Endothelial cell of hepatic sinusoid (primary cell): ENCODE data around the gene ADARB2.
"Not testable (repeated sequence)": the region's sequence is repeated elsewhere in the genome, so short reads cannot be mapped to it uniquely, and the experiment has no call there.

Experiments
- in situ Hi-C: cut with HindIII; loops from 2 replicates; pipeline ENCODE4 v1.10.0; 2017; ENCODE audit warnings: low sequenced_read_pairs

ADARB2 gene

DNA sequence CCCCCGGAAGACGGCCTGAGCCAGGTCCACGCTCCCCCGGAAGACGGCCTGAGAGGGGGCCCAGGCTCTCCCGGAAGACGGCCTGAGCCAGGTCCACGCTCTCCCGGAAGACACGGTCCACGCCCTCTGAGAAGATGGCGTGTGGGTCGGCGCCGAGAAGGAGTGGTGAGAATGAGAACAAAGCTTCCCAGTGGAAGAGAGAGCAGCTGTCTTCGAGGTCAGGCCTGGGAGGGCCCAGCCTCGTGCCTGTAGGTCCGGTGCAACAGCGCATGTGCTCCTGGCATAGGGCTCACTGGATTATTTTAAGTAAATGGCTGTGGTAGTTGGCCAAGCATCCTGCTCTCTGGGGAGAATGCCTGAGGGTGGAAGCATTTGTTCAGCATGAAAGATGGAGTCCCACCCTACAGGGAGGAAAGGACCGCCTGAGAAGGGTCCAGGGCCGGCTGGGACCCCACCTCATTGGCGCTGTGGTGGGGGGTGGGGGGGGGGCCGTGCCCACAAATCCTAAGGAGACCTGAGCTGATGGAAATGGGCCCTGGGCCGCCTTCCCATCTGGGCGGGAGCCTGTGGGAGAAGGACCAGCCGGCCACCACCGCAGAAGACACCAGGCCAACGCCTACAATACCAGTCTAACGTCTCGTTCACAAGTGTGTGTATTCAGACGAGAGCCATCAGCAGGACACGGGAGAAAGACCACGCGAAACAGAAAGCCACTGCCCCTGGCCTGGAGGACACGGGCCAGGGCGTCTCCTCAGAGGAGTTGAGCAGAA lies 471.1 kb downstream of the ADARB2 start:
- in situ Hi-C loops: no loop called here

DNA sequence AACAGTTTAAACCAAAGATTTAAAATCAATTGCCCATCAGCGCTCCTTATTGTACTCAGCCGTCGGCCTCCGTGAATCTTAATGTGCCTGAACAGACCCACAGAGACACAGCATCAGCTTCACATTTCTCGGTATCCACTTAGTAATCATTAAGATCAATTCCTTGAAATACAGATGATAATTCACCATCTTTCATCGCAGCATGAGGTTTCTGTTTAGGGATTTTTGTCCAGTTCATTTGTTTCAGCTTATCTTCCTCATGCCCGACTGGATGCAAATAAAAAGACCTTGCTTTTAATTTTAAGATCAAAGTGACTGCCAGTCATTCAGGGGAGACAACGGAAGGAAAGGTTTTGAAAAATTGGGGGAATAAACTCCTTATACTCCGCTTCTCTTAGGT lies 473.3 kb downstream of the ADARB2 start:
- in situ Hi-C loops: no loop called here

DNA sequence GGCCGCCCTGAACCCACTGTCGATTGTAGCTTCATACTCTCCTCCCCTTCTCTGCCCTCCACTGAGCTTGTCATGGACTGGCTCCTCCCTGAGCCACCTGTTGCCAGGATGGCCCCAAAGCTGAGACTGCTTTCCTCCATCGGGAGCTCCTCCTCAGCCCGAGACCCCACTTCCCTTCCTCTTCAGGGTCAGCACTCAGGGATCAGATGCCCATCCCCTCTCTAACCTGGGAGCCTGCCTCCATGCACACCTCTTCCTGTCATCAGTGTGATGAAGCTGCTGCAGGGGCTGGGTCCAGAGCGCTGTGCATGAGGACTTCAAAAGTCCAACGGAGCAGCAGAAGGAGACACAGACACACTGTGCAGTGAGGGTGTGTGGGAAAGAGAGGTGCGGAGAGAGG lies 480.1 kb downstream of the ADARB2 start:
- in situ Hi-C loops: no loop called here

DNA sequence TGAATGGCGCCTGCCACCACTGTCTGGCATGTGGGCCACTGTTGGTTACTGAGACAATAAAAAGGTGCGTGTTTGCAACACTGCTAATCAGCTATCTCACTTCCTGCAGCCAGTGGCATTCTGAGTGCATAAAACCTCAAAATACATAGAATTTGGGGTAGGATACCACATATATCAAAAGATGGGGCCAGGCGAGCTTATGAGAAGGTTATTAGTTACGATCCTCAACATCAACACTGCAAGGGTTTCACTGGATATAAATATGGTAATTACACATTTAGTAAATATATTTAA lies 480.9 kb downstream of the ADARB2 start:
- in situ Hi-C loops: no loop called here

DNA sequence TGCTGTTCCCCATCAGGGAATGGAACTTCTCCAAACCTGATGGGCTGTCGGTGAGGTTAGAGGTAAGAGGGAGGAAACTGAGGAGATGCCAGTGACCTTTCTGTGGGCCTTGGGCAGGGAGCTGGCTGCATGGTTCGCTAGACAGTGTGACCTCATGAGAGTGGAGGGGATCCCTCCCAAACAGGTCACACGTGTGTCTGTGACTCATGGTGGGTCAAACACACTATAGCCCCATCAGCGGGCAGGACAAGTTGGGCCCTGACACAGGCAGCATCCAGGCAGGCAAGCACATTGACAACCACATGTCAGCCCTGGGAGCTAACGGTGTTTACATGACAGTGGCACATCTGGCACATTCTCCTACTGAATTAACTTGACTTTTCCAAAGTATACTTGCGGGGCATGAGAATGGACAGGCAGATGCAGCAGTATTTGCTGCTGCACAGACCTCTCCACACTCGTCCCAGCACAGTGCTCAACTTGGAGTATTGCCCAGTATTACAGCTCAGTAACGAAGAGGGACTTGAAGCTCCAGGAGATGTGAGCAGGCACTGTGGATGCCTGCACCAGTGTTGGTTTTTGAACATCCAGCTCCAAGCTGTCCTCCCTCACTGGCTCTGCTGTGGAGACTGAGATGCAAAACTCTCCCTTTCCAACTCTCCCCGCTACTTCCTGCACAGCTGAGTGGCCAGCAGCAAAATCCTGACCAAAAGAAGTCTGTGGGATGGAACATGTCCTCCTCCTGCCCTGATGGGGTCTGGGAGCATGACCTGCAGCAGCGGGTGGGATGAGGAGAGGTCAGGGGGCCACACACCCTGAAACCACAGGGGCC lies 481.5 kb downstream of the ADARB2 start:
- in situ Hi-C loops: no loop called here

DNA sequence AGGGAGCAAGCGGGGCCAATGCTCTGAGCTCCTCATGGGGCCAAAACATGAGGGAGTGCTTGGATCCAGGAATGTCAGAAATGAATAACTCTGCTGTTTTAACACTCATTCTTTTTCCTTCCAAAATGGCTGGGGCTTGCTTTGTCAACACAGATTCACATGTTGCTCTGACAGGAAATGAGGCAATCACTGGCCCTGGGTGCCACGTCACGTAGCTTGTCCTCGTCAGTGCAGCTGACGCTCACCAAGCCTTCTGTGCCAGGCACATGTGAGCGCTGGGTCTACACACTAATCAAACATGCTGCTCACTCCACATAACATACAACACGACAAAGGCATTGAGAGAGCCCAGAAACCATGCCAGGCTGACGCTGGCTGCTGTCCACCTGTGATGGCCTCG lies 482.2 kb downstream of the ADARB2 start:
- in situ Hi-C loops: no loop called here

DNA sequence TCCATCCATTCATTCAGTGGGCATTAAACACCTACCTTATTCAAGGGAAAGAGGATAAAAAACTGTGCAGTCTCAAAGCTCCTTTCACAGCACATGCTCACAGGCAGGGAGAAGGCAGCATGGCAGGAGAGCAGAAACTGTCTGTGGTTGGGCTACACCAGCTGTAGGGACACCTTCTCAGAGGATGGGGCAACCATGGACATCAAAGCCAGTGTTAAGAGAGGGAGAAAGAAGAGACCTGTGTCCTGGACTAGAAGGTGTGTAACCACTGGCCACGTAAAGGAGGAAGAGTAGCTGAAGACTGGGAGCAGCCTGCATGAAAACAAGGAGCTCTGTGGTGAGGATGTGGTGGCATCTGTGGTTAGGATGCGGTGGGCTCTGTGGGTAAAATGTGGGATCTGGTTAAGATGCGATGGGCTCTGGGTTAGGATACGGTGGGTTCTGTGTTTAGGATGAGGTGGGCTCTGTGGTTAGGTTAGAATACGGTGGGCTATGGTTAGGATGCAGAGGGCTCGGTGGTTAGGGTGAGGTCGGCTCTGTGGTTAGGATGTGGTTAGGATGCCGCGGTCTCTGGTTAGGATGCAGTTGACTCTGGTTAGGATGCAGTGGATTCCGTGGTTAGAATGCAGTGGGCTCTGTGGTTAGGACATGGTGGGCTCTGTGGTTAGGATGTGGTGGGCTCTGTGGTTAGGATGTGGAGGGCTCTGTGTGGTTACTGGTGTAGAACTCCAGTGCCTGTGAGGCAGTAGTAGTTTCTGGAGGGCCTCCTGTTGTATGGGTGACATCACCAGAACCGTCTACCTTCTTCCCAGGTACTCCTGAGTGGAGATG lies 483.6 kb downstream of the ADARB2 start:
- in situ Hi-C loops: no loop called here

DNA sequence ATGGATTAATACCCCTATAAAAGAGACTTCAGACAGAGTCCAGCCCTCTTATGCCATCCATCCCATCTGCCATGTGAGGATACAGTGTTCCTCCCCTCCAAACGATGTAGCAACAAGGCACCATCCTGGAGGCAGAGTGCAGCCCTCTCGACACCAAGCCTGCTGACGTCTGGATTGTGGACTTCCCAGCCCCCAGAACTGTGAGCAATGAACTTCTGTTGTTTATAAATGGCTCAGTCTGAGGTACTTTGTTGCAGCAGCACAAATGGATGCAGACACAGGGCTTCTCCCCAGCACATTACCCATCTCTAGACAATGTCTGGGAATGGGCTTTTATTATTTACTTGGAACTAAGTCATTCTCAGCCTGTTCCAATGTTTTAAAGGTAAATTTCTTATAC lies 485.6 kb downstream of the ADARB2 start:
- in situ Hi-C loops: no loop called here

DNA sequence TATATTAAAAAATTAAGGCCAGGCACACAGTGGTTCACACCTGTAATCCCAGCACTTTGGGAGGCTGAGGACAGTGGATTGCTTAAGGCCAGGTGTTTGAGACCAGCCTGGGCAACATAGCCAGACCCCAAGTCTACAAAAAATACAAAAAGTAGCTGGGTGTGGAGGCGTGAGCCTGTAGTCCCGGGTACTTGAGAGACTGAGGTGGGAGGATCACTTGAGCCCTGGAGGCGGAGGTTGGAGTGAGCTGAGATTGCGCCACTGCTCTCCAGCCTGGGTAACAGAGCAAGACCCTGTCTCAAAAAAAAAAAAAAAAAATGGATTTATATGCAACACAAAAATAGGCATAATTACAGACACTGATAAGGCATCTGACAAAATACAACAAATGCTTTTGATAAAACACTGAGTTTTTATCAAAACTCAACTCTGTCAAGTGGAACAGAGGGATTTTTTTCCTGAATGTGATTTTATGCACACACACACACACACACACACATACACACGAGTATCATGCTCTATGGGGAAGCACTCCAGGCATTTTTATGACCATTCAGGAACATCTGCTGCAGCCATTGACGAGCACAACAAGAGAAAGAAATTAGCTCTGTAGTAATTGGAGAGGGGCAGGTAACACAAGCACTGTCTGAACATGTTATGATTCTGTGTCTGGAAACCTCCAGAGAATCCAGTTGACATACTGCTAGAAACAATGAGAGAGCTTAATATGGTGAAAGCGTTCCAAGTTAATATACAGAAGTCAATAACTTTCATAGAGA lies 488.0 kb downstream of the ADARB2 start:
- in situ Hi-C loops: no loop called here

DNA sequence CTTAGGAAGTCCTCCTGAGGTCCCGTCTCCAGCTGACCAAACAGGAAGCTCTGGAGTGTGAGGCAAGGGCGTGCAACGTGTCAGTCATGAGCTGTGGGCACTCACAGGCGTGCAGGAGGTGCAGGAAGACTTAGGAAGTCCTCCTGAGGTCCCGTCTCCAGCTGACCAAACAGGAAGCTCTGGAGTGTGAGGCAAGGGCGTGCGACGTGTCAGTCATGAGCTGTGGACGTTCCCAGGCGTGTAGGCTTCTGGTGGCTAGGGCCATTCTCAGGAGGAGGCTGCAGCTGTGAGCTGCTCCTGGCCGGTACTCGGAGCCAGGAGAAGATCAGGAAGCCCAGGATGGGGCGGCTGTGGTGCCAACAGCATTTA lies 489.1 kb downstream of the ADARB2 start:
- in situ Hi-C loops: not testable (repeated sequence)

DNA sequence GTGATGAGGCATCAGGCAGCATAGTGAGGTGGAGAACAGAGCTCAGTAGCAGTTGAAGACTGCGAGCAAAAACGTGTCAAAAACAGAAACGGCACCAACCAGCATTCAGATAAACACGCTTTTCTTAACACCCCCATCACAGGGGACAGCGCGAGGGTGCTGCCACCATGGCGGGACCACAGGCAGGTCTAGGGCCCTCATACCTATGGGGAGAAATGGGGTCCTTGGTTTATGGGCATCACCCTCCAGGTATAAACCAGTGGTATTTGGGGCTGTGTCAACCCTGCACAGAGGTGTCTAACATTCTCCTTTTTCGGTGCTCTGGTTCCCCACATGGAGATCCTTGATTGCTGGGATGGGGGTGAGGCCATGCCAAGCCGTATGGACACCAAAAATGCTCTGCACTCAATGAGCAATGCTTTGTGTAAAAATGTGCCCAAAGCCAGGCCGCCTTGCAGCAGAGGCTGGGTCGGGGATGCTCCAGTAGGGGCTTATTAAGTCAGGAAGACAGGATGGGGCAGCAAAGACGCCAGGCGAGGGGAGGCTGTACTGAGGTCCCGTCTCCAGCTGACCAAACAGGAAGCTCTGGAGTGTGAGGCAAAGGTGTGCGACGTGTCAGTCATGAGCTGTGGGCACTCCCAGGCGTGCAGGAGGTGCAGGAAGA lies 489.6 kb downstream of the ADARB2 start:
- in situ Hi-C loops: no loop called here

DNA sequence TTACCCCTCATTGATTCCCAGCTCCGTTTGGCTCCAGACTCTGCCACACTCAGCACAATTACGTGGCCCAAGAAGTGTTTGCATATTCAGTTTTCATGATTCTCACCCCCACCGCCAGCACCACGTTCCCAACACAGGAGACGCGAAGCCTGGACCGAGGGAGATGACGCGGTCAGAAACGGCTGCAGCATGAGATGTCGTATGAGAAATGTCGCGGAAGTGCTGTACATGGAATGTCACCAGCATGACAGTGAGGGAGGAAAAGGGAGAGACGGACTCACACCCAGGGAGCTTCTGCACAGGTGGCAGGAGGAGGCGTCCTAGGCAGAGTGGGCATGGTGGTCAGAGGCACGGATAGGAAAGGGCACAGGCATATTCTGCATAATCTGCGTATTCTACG lies 492.8 kb downstream of the ADARB2 start:
- in situ Hi-C loops: no loop called here

DNA sequence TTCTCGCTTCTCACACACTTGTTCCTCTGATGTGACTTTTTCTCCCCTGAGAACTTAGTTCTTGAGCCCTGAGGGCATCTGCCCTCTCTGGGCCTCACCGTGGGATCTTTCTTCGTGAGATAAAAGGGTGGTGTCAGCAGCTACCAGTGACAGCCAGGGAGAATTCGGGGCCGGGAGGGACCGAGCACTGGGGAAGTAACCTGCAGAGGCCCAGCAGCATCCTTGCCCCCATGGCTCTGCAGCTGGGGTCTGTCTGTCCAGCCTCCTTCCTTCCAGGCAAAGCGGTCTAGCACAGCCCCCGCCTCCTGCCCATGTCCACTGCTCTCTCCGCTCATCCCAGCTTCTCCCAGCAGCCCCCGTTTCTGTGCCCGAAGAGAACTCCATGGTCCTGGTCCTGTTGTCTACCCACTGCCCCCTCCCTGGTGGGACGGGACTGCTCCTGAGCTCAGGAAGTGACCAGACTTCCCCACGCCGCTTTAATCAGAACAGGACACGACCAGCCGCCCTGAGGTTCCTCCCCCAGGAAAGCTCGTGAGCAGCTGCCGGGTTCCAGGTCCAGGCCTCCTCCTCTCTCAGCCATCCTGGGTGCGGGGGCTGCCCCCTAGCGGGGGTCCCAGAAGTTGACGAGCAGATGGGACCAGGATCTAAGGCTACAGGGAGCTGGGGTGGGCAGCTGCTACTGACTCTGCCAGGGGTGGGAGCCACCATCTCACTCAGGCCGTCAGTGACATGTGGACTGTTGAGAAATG lies 493.7 kb downstream of the ADARB2 start:
- in situ Hi-C loops: no loop called here

DNA sequence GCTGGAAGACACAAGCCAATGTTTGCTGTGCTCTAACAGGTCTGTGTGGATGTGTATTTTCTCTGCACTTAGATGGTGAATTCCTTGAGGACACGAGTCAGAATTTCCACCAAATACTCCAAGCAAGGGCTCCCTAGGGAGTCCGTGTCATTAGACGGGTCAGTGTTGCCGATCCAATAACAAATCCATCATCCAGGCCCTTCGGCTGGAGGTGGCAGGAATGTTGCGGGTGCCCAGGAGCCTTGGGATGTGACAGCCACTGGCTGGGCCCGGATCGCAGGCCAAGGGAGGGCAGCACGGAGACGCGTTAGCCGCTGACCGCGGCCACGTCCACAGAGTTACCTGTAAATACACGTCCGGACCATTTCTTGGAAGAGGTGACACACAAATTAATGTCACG lies 494.4 kb downstream of the ADARB2 start:
- in situ Hi-C loops: no loop called here

DNA sequence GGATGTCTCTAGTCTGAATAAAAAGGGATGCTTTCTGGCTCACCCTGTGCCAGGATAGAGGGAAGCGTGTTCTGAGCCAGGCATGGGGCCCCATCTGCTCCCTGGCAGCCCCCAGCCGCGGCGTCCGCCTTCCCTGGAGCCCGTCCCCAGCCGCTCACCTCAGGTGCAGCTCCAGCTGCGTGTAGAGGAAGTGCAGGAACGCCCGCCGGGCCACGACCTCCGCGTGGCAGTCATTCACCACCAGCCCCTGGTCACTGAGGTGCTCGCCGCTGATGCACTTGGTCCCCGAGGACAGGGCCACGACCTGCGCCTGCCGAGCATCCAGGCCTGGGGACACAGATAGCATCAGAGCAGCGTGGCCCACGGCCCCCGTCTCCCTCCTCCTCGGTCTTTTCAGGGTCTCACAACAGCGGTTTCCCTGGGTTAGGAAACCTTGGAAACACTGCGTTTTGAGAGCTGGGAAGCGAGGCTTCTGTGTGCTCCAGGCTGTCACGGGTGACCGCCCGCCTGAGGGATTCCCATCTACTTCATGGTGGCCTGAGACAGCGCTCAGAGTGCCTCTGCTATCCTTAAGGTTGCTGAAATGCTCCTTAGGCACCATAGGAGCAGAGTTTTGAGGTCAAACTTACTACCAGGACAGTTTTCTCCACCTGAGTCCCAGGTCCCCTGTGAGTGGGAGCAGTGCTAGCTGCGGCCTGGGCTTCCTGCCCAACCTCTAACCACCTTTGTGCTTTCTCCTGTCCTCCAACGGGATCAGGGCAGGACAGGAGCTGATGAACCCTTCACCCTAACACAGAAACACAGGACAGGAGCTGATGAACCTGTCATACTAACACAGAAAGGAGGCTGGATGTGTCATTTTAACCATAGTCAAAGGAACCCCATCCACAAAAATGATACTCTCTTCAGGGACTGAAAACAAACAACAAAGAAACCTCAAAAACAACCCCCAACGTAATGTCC lies 495.1 kb downstream of the ADARB2 start:
- in situ Hi-C loops: no loop called here

DNA sequence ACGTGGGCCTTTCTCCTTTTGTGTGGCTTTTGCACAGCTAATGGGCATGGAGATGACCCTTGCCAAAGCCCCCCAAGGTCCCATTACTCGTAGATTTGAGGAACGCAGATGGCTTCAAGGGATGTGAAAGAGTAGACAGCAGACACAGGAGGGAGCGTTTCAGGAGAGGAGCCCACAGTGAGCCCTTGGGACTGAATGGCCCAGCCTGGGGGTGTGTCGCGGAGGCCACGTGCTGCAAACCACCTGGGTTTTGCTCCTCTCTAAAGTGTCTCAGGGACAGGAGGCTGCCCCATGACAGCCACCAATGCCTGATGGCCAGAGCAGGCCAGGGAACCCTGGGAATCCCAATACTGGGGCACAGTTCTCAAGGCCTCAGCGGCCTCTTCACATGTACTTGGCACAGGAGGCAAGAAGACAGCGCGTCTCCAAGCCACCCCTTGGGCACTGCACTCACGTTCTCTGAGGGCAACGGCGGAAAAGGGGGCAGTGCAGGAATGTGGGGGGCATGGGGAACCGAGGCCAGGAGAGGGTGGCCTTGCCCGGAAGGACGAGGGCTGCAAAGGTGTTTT lies 495.9 kb downstream of the ADARB2 start:
- in situ Hi-C loops: no loop called here

DNA sequence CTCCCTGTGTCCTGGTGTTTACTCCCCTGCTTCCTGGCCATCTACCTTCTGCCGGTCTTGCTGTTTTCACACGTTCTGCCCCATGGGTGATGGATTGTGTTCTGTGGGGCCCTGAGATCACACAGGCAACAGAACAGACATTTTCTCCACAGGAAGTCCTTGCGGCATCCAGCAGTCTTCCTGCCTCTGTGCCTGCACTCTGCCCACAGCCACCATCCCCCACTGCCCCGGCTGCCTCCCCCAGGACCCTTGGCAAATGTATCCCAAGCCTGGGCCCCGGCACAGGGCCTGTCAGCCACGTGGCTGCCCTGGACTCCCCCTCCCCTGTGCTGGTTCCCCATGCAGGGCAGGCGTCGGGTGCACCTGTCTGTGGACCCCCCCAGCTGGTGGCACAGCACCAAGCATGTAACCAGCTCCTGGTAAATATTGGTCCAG lies 497.0 kb downstream of the ADARB2 start:
- in situ Hi-C loops: no loop called here

DNA sequence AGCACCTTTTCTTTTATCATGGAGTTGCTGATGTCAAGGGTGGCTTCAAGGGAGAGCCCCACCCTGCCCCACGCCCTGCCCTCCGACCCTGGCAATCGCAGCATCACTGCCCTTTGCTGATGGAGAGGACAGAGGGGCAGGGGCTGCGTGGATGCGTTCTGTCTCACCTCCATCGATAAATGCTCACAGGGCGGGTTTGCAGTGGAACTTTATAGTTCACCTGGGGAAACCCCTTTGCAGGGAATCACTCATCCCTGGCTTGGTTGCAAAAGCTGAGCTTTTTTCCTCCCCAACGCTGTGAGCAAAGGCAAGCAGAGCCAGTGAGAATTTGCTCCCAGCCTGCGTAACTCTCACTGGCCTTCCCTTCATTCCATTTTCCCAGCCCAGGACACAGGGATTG lies 504.3 kb downstream of the ADARB2 start:
- in situ Hi-C loops: no loop called here
